NCI-H2107 treated with DMSO at 0.1 percent for 48 hours (cell line): ENCODE measurements around the gene NAA80.

Source experiments
- DNase-seq: peaks from one replicate; lab custom pipeline; 2025; ENCODE audit not compliant: unreplicated experiment; lab: John Stamatoyannopoulos, UW

Gene NAA80

DNA sequence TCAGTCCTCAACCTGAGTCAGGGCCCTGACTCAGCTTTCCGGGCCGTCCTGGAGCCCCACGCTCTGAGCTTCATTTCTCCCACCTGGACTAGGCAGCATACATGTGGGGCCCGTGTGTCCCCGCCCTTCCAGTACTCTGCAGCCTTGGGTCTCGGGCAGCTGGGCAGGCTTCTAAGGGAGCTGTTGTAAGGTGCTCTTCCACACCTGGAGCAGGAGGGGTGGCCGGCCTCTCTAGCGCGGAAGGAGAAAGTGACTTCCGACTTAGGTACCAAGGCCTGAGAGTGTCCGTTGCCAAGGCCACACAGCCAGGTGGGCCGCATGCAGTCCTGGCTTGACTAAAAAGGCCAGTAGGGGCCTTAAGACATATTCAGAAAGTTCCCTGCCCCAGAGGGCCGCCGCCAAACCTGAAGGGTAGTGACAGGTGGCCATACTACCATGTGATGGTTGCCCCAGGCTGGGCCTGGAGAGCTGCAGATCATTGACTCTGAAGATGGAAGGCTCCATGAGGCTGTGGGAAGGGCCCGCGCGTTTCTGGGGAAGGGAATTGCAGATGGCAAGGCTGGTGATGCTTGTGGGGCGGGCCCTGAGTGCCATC, 39.7 kb downstream of the NAA80 start:
- DNase-seq = no peak

DNA sequence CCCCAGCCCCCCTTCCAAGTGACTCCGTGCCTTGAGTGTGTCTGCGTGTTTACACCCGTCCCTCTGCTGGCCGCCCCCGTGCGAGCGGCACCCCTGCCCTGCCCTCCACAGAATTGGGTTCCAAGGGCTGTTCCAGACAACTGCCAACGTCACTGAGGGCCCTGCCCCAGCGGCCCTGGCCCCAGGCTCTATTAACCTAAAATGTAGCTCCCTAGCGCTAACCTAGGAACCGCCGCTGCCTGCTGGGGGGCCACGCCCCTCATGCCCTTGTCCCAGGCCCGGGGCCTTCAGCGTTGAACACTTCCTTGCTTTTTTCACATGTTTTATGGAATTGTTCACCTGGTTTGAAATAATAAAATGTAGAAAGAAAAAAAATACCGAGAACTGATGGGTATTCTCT, 40.2 kb downstream of the NAA80 start:
- DNase-seq = no peak

DNA sequence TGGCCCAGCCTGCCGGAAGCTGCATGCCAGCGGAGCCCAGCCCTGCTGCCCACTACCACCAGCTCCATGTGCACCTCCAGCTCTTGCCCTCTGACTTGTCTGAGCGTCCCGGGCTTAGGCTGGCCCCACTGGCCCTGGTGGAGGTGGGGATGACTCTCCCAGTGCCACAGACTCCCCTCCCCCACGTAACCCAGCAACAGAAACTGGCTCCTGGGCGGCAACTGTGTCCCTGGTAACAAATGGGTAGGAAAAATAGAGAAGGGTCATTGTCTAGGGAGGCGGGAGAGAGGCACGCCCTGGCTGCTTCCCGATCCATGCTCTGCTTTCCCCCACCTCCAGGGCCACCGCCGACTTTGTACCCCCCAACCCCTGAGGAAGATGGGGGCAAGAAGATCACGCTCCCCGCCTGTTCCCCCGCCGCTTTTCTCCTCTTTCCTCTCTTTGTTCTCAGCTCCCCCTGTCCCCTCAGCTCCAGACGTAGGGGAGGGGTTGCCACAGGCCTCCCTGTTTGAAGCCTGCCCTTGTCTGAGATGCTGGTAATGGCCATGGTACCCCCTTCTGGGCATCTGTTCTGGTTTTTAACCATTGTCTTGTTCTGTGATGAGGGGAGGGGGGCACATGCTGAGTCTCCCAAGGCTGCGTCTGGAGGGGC, 41.0 kb downstream of the NAA80 start:
- no peak for DNase-seq

DNA sequence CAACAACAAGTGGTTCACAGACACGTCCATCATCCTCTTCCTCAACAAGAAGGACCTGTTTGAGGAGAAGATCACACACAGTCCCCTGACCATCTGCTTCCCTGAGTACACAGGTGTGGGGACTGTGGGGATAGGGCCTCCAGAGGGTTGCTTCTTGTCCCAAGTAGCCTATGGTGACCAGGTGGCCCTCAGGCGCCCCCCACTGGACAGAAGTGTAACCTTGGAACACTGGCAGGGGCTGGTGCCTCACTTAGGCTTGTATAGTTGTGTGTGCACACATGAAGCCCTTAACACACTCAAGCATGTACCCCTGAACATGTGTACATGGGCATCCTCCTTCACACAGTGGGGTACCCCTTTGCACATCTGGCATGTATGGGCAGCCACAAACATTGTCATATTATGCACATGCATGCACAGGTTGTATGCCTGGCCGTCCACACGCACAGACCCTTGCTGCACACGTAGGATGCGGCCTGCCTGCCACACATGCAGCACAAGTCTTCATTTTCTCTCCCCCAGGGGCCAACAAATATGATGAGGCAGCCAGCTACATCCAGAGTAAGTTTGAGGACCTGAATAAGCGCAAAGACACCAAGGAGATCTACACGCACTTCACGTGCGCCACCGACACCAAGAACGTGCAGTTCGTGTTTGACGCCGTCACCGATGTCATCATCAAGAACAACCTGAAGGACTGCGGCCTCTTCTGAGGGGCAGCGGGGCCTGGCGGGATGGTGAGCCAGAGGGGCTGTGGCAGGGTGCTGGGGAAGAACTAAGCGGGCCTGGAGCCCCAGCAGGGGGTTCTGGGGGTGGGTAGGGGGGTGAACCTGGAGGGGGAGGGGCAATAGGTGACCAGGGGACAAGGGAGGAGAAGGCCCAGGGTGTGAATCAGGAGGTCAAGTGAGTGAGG, 42.0 kb downstream of the NAA80 start:
- DNase-seq = no peak

DNA sequence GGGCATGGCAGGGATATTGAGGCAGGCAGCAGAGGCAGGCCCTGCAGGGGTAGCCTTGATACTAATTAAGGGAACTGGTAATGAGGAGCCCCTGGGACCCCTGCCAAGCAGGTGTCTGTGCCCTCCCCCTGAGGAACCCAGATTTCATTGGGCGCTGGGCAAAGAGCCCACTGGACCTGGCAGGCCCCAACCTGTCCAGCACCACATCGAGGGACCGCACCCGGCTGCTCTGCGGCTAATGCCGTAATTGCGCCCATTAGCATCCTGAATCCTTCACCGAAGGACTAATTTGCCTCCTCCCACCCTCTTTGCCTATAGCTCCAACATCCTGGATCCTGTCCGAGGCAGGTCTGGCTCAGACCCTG, 44.0 kb downstream of the NAA80 start:
- no peak for DNase-seq

DNA sequence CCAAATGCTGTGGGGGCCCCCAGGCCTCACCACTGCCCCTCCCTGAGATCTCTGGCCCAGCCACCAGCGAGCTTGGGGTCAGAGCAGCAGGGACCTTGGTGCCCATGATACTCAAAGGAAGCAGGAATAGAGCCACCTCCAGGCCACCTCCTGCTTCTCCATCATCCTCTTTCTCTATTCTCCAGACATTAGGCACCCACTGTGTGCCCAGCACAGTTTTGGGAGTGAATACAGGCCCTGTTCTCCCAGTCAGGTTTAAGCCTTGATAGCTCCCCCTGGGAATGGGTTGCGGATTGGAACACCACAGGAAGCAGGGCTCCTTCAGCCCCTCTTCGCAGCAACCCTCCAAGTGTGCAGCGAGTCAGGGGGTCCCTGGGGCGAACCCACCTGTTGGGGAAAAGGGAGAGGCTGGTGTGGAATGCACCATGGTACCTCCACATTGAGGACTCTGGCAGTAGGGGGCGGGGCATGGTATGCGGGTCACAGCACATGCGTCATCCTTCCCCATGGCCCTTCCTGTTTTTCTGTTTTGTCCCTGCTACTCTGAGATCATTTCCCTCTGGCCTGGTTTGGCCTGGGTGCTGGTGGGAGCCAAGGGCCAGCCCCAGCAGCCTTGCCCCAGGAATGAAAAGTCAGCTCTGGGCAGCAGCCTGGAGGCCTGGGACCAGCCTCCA, 44.5 kb downstream of the NAA80 start:
- no peak for DNase-seq

DNA sequence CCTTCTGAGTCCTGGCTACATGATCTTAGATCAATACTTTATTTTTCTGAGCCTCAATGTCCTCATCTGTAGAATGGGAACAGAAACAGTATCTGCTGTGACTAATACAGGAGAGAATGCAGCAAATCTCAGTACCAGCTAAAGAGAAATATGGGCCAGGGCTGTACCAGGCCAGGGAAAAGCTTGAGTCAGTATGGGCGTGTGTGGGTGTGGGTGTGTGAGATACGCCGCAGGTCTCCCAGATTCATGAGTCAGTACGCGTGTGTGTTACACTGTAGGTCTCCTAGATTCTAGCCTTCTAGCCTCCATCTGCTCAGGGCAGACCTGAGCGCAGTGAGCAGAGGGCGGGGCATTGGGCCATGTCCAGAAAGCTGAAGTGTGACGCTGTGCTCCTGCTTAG, 48.0 kb downstream of the NAA80 start:
- no peak for DNase-seq

DNA sequence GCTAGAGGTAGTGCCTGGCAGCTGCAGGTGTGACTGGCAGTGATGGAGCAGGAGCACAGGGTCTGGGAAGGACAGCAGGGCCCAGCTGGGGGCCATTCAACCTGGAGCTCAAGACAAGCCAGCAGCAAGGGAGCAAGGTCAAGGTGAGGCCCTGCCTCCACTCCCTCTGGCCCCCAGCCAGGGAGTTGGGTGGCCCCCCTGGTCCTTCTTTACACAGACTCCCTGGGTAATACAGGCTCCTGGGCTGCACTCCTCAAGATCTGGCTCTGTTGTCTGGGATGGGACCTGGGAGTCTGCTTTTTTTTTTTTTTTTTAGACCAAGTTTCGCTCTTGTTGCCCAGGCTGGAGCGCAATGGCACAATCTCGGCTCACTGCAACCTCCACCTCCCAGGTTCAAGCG, 48.7 kb downstream of the NAA80 start:
- DNase-seq = no peak

DNA sequence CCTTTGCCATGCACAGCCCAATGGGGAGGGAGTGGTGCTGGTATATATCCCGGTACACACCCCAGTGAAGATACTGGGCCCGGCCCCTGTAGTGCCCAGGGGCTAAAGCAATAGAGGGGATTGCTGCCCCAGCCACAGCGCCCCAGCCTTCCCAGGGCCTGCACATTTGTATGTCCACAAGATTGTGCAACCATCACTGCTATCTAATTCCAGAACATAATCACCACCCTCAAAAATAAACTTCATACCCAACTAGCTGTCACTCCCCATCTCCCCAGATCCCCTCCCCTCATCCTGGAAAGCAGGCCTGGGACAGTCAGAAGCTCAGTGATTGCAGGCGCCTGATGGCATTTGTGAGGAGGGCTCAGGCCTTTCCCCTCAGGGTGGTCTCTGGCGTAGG, 49.7 kb downstream of the NAA80 start:
- DNase-seq = no peak

DNA sequence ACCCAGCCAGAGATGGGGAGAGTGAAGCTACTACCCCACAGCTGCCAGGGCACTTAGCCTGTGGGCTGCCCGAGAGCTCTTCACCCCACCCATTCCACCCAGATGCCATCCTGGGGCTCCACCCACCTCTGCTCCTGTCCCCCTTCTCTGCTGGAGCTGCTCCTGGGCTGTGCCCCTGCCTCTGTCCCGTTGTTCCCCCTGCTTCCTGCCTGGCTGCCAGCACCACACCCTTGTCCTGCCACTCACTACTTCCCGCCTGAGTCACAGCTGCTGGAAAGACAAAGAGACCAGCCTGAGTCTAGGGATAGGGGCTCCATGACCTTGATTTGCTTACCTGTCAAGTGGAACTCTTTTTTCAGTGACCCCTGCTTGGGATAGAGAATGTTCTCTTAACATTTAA, 50.8 kb downstream of the NAA80 start:
- no peak for DNase-seq

DNA sequence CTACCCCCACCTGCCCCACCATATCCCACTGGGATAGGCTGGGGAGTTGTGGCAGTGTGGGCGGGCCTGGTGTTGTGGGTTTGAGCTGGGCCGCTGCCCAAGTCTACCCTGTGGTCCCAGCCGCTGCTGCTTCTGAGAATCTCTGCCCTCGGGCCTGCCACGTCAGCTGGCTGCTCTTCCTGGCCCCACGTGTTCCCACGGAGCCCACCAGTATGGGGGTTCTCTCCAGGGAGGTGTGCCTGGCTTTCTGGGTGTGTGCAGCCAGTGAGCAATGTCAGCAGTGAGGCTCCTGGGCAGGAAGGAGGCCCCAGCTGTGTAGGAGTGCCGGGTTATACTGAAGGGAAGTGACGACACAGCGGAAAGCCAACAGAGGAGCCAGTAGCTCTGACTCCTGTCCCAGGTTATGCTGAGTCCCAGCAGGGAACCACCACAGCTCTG, 52.7 kb downstream of the NAA80 start:
- DNase-seq = no peak
